Liver (tissue), 9 donors: ENCODE data around the gene ARHGAP36. TPM values are rescaled to one million over a fixed set of nuclear protein-coding genes. Genes with fewer than 3 reads are reported as not detected.

Source experiments
- DNase-seq: peaks from one replicate; pipeline ENCODE4 v3.0.0-alpha.2; 2017; ENCODE audit warnings: low spot score
- H3K27ac ChIP-seq, 2 donors: one replicate each; pipeline ENCODE4 v1.7.0; 2013; ENCODE audit warnings: inconsistent platforms in 2 of 2, low read length in 2 of 2, control low read depth in 1 of 2, low read depth in 1 of 2, mild to moderate bottlenecking in 1 of 2
- H3K27me3 ChIP-seq, 4 donors: one replicate each; pipeline versions ENCODE4 v1.6.1 to v1.7.0; 2013; ENCODE audit warnings: low read length in 3 of 4, inconsistent platforms in 1 of 4, mild to moderate bottlenecking in 1 of 4, moderate library complexity in 1 of 4; ENCODE audit not compliant: control insufficient read depth in 4 of 4, insufficient read depth in 4 of 4
- H3K36me3 ChIP-seq, 4 donors: one replicate each; pipeline versions ENCODE4 v1.6.1 to v1.7.0; 2013; ENCODE audit warnings: low read length in 3 of 4, mild to moderate bottlenecking in 3 of 4, low read depth in 1 of 4, moderate library complexity in 1 of 4; ENCODE audit not compliant: control insufficient read depth in 4 of 4, insufficient read depth in 3 of 4
- H3K4me1 ChIP-seq, 4 donors: one replicate each; pipeline versions ENCODE4 v1.6.1 to v1.7.0; 2013; ENCODE audit warnings: low read length in 3 of 4, mild to moderate bottlenecking in 3 of 4, moderate library complexity in 1 of 4; ENCODE audit not compliant: control insufficient read depth in 4 of 4, insufficient read depth in 4 of 4
- H3K4me3 ChIP-seq, 3 donors: one replicate each; pipeline versions ENCODE4 v1.6.1 to v1.7.0; 2013; ENCODE audit warnings: low read length in 3 of 3, control low read depth in 1 of 3, low read depth in 1 of 3, mild to moderate bottlenecking in 1 of 3
- H3K9ac ChIP-seq, 2 donors: one replicate each; pipeline ENCODE4 v1.7.0; 2013; ENCODE audit warnings: low read length in 2 of 2, mild to moderate bottlenecking in 2 of 2, moderate library complexity in 2 of 2, control low read depth in 1 of 2, low read depth in 1 of 2
- H3K9me3 ChIP-seq, 4 donors: one replicate each; pipeline versions ENCODE4 v1.6.1 to v1.7.0; 2013; ENCODE audit warnings: low read length in 3 of 4; ENCODE audit not compliant: control insufficient read depth in 4 of 4
- FOXA1 ChIP-seq: IDR thresholded peaks from 2 replicates; pipeline ENCODE4 v1.6.1; 2016; ENCODE audit warnings: antibody characterized with exemption
- FOXA2 ChIP-seq: IDR thresholded peaks from 2 replicates; pipeline ENCODE4 v1.6.1; 2016; ENCODE audit warnings: antibody characterized with exemption
- GABPA ChIP-seq, 2 donors: IDR thresholded peaks in 1 of 2; conservative IDR thresholded peaks in 1 of 2; 2 replicates each; pipeline ENCODE4 v1.6.1; 2016; ENCODE audit warnings: antibody characterized with exemption in 2 of 2, mild to moderate bottlenecking in 1 of 2, moderate library complexity in 1 of 2
- HNF4A ChIP-seq, 2 donors: conservative IDR thresholded peaks; 2 replicates each; pipeline ENCODE4 v1.6.1; 2016; ENCODE audit warnings: antibody characterized with exemption in 2 of 2, mild to moderate bottlenecking in 2 of 2
- HNF4G ChIP-seq: IDR thresholded peaks from 2 replicates; pipeline ENCODE4 v1.6.1; 2016; ENCODE audit warnings: antibody characterized with exemption
- RAD21 ChIP-seq, 2 donors: IDR thresholded peaks; 2 replicates each; pipeline ENCODE4 v1.6.1; 2016; ENCODE audit warnings: antibody characterized with exemption in 2 of 2, mild to moderate bottlenecking in 2 of 2
- TAF1 ChIP-seq: conservative IDR thresholded peaks from 2 replicates; pipeline ENCODE4 v1.6.1; 2016; ENCODE audit warnings: antibody characterized with exemption, mild to moderate bottlenecking
- WGBS: extraction: QIAGEN DNeasy Blood & Tissue Kit; methylation state at CpG from one replicate; pipeline ENCODE4 v1.1.7; 2013; 5-methylcytosine and 5-hydroxymethylcytosine counted together
- polyA plus RNA-seq, 2 donors: library from polyadenylated mRNA; stranded (reverse) in 1 of 2; unstranded in 1 of 2; fragments of 200-250 nt in 1 of 2; fragments of >200 nt in 1 of 2; fragmentation: Nextera tagmentation in 1 of 2; extraction: Ambion mirVana in 1 of 2; gene quantifications; one replicate each; pipeline versions ENCODE4 v1.2.1 to v1.2.3, GENCODE V29; 2013 to 2015
- total RNA-seq, 2 donors: library from RNA; depleted of rRNA; stranded (reverse); fragments of >200 nt; gene quantifications; one replicate each; pipeline ENCODE4 v1.2.3, GENCODE V29; 2014
- TF ChIP-seq, protein P1 (sequence below): IDR thresholded peaks from 2 replicates; pipeline ENCODE4 v1.6.1; 2016; ENCODE audit warnings: antibody characterized with exemption, mild to moderate bottlenecking
- TF ChIP-seq, protein P2 (sequence below): IDR thresholded peaks from 2 replicates; pipeline ENCODE4 v1.6.1; 2016; ENCODE audit warnings: antibody characterized with exemption
- donor health status: healthy.
- donor health status: healthy.
- donor health status: healthy.
- donor health status: healthy.
- donor health status: healthy.

ARHGAP36 gene
- total and polyA plus RNA-seq, 4 donors: not detected

DNA sequence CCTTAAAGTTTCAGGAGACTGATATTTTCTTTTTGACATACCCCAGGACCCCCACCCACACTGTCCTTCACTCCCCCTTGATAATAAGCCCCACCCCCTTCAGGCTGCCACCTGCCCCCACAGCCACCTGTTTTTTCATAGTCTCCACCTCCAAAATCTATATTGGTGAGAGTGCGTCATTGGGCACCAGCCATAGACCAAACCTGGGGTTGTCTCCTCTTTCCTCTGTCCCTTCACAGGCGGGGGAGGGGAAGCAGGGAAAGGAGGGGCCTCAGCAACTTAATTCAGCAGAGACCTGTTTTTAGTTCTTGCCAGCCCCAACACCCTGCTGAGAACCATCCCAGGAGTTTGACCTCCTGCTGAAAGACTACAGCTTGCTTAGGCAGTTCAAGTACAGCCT lies 1.1 kb downstream of the ARHGAP36 start:
- DNase-seq: no peak
- Histone ChIP-seq H3K27me3 (peaks cover 0 to 5% (median under 1%) of the 10 kb centered on the region in 4 donors), H3K9ac (no peak overlapping the region), H3K9me3 (no peaks in the 10 kb centered on the region), H3K4me1 (no peaks in the 10 kb centered on the region), H3K36me3 (no peaks in the 10 kb centered on the region), H3K27ac (no peak overlapping the region), H3K4me3 (no peak overlapping the region)
- WGBS: 71% methylated on average over 2 of the region's 2 CpGs
- TF ChIP-seq, protein P1, sequence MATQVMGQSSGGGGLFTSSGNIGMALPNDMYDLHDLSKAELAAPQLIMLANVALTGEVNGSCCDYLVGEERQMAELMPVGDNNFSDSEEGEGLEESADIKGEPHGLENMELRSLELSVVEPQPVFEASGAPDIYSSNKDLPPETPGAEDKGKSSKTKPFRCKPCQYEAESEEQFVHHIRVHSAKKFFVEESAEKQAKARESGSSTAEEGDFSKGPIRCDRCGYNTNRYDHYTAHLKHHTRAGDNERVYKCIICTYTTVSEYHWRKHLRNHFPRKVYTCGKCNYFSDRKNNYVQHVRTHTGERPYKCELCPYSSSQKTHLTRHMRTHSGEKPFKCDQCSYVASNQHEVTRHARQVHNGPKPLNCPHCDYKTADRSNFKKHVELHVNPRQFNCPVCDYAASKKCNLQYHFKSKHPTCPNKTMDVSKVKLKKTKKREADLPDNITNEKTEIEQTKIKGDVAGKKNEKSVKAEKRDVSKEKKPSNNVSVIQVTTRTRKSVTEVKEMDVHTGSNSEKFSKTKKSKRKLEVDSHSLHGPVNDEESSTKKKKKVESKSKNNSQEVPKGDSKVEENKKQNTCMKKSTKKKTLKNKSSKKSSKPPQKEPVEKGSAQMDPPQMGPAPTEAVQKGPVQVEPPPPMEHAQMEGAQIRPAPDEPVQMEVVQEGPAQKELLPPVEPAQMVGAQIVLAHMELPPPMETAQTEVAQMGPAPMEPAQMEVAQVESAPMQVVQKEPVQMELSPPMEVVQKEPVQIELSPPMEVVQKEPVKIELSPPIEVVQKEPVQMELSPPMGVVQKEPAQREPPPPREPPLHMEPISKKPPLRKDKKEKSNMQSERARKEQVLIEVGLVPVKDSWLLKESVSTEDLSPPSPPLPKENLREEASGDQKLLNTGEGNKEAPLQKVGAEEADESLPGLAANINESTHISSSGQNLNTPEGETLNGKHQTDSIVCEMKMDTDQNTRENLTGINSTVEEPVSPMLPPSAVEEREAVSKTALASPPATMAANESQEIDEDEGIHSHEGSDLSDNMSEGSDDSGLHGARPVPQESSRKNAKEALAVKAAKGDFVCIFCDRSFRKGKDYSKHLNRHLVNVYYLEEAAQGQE: no peak
- TF ChIP-seq, protein P2, sequence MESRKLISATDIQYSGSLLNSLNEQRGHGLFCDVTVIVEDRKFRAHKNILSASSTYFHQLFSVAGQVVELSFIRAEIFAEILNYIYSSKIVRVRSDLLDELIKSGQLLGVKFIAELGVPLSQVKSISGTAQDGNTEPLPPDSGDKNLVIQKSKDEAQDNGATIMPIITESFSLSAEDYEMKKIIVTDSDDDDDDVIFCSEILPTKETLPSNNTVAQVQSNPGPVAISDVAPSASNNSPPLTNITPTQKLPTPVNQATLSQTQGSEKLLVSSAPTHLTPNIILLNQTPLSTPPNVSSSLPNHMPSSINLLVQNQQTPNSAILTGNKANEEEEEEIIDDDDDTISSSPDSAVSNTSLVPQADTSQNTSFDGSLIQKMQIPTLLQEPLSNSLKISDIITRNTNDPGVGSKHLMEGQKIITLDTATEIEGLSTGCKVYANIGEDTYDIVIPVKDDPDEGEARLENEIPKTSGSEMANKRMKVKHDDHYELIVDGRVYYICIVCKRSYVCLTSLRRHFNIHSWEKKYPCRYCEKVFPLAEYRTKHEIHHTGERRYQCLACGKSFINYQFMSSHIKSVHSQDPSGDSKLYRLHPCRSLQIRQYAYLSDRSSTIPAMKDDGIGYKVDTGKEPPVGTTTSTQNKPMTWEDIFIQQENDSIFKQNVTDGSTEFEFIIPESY: no peak
- TF ChIP-seq GABPA (IDR thresholded peaks at IDR 0.05 in 1 of 2, conservative IDR thresholded peaks at IDR 0.05 in 1 of 2): no peak
- no peak for TF ChIP-seq HNF4G

DNA sequence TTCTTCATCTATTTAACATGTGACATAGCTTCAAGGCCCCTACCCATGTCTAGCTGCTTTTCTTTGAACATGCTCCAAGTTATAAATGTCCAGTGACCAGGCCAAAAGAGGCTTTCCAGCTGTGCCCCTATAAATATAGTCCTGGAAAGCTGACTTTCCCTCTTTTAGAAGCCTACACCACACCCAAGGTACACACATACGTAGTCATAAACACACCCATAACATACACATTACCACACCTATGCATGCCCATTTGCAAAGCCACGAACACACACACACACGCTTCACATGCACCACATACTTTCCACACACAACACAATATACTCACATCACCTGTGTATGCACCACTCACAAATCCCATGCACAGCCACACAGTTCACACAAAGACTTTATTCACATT lies 2.0 kb downstream of the ARHGAP36 start:
- Histone ChIP-seq H3K27me3 (peaks cover 0 to 5% (median 1%) of the 10 kb centered on the region in 4 donors), H3K36me3 (no peaks in the 10 kb centered on the region), H3K9ac (no peak overlapping the region), H3K4me1 (no peaks in the 10 kb centered on the region), H3K4me3 (no peak overlapping the region), H3K27ac (no peak overlapping the region), H3K9me3 (no peaks in the 10 kb centered on the region)
- TF ChIP-seq HNF4G (no peak), FOXA2 (no peak), TAF1 (no peak)
- TF ChIP-seq, protein P2: no peak
- 94% methylated on average over 3 of the region's 3 CpGs for WGBS
- no peak for DNase-seq

DNA sequence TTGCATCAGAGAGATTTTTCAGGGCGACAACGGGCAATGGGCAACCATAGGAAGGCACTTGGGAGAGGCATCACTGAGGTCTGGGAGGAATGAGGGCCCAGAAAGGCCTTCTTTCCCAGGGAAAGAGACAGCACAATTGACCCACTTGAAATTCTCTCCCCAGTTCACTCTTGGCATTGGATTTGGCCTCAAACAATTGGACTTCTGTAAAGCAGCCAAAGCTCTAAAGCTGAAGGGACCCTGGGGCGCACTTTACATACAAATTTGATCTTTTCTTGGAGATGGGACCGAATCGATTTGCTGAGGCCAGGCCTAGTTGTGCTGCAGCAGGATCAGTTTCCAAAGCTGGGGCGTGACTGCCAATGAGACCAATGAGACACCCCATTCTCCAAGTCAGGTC lies 3.2 kb downstream of the ARHGAP36 start:
- Histone ChIP-seq H3K9me3 (no peaks in the 10 kb centered on the region), H3K9ac (no peak overlapping the region), H3K4me3 (no peak overlapping the region), H3K4me1 (no peaks in the 10 kb centered on the region), H3K36me3 (no peaks in the 10 kb centered on the region), H3K27me3 (peaks cover 0 to 5% (median 1%) of the 10 kb centered on the region in 4 donors), H3K27ac (no peak overlapping the region)
- 91% methylated on average over 6 of the region's 6 CpGs for WGBS
- TF ChIP-seq RAD21 (IDR thresholded peaks at IDR 0.05): no peak
- TF ChIP-seq HNF4A (conservative IDR thresholded peaks at IDR 0.05): no peak
- no peak for TF ChIP-seq FOXA1
- no peak for DNase-seq
